GM19238 (cell line): ENCODE results near the gene CCND3.

Experiments used
- DNase-seq: peaks from one replicate; pipeline ENCODE4 v3.0.0; 2011; ENCODE audit warnings: low spot score; ENCODE audit not compliant: insufficient read length

CCND3 gene

GRCh38 chr6:41941280-41942066, at the start of gene CCND3:
CCND3 (minus strand) TSS chr6:41941808; CDS start chr6:41941649, 159 bp downstream.
- DNase-seq, result peak; percentile 88

- no peak for DNase-seq
Measured at GRCh38 chr6:41986339-41986738, 44.7 kb upstream of the CCND3 start.

DNA sequence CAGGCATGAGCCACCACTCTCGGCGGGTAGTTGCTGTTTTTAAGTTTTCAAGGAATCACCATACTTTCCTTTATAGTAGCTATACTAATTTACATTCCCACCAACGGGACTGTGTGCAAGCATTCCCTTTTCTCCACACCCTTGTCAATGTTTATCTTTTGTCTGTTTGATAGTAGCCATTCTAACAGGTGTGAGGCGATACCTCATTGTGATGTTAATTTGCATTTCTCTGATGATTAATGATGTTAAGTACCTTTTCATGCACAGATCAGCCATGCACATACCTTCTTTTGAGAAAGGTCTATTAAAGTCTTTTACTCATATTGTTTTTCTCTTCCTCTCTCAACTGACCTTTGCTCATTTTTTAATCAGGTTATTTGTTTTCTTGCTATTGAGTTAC, 43.0 kb upstream of the CCND3 start:
- DNase-seq, result no peak

GRCh38 chr6:41976794-41977484, 35.3 kb upstream of the CCND3 start:
- no peak for DNase-seq

DNA sequence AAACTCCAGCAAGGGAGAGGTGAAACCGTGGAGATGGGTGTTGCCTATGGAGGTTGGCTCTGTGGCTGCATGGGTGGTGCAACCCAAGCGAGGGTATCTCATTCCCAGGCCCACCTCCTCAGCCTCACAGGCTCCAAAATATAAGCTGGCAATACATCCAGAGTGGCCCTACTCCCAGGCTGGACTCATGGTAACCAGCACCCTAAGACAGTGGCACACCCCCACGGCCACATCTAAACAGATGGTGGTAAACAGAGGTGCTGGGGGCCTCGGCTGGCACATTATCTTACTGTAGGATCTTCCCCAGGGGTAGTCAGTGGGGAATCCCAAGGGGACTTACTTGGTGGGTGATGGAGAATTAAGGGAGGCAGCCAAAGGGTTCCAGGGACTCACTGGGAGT, 33.7 kb upstream of the CCND3 start:
- no peak for DNase-seq

DNA sequence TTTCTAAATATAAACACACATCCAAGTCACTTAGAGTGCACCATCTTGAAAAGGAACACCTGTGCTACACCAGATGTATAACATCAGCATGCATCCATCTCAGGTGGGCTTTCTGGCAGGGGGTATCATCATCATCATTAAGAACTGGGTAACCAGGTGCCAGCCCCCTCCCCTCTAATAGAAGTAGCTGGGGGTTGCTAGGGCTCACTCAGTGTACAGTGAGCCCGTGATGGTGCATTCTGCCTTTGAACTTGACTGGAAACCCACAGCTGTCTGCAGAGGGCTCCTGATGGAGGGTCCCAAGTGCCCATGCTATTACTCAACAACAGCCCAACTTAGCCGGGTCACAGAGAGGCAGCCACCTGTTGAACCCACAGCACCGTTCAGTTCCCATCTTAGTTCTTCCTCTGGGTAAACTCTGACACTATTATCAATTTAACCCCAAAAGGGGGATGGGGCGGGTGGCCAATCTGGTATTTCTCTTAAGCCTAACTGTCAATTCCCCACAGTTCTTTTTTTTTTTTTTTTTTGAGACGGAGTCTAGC, 32.7 kb upstream of the CCND3 start:
- no peak for DNase-seq

DNA sequence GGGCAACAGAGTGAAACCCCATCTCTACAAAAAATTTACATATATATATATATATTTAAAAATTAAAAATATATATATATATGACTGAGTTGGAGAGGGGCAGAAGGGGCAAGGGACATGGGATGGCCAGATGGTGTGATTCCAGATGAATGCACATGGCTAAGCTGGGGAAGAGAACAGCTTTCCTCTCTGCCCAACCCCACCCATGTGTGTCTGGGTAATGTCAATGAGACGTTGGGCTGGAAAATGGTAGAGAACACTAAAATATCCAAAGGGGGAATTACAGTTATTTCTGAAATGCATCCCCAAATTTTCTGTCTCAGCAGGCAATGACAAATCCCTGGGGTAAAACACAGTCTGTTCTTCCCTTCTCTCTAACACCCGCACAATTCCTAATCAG, 31.2 kb upstream of the CCND3 start:
- DNase-seq, result no peak

- no peak for DNase-seq
Measured at GRCh38 chr6:41970436-41970846, 28.8 kb upstream of the CCND3 start.

GRCh38 chr6:41967312-41968287, 26.0 kb upstream of the CCND3 start:
- DNase-seq, result no peak

DNA sequence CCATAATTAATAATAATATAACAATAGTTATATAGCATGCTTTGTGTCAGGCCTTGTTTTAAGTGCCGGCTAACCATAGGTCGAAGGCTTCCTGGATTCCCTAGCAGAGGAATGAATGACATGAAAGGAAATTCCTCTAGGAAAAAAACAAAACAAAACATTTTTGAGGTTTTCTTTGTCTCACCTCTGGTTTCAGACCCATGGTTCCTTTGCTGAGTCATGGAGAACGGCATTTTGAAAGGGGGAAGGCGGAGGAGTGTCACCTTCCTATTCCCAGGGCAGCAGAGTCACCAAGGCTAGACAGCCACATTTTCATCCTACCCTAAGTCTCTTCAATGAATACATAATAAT, 25.3 kb upstream of the CCND3 start:
- DNase-seq, result no peak

GRCh38 chr6:41966214-41966920, 24.8 kb upstream of the CCND3 start:
- no peak for DNase-seq

DNA sequence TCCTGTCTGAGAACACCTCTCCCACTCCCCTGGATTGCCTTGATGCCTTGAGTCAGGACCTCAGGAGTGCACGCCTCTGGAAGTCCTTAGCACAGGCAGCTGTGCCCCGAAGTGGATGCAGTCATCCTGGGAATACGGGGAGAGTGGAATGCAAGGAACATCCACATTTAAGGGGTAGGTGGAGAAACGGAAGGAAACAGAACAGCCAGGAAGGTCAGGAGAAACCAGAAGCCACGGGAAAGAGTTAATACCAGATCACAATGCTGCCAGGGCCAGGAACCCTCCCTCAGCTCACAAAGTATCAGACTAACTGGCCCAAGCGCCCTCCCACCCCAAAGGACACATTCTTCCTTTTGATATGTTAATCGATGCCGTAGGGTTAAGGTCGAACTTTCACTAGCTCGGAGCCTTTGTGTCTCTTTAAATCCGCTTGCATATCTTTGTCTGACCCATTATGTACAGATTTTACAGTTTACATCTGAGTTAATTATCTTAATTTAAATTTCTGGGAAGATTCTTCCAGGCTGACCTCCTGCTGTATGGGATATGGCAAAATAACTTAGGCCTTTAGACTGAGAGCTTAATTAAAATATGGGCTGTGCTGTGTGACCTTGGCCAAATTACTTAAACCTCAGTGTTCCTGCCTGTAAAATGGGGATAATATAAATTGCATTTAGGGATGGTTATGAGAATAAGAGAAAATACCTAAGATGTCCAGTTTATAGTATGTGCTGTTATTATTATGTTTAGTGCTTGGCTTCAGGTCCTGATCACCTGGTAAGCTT, 24.0 kb upstream of the CCND3 start:
- DNase-seq, result no peak

- no peak for DNase-seq
Measured at GRCh38 chr6:41964201-41964887, 22.7 kb upstream of the CCND3 start.

- no peak for DNase-seq
Measured at GRCh38 chr6:41963371-41963770, 21.8 kb upstream of the CCND3 start.

- DNase-seq, result no peak
Measured at GRCh38 chr6:41960028-41960427, 18.4 kb upstream of the CCND3 start.

GRCh38 chr6:41958022-41958856, 16.6 kb upstream of the CCND3 start:
- no peak for DNase-seq

GRCh38 chr6:41957117-41957516, 15.5 kb upstream of the CCND3 start:
- no peak for DNase-seq

- DNase-seq, result no peak
Measured at GRCh38 chr6:41955412-41955811, 13.8 kb upstream of the CCND3 start.

DNA sequence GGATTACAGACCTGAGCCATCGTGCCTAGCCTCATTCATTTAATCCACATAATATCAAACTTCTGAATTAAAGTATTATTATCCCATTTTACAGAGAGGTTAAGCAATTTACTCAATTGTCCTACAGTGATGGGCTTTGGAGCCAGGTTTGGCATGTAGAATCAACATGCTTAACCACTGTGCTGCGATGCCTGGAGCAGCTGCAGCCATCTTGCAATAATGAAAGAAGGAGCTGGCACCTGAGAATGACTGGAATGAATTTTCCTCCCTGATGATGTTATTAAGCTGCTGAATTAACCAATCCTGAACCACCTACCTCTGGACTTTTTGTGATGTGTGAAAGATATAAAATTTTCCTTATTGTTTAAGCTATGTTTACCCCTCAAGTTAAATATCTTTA, 13.1 kb upstream of the CCND3 start:
- no peak for DNase-seq
